ENCODE measurements around the gene DDX10.
"Not testable (repeated sequence)": the region's sequence is repeated elsewhere in the genome, so short reads cannot be mapped to it uniquely, and the experiment has no call there.

Gene DDX10

GRCh38 chr11:108774037-108774730 is 109.3 kb downstream of the DDX10 start:
- DNase-seq (ENCODE audit: low read depth in 2 of 2) = no peak

DNA sequence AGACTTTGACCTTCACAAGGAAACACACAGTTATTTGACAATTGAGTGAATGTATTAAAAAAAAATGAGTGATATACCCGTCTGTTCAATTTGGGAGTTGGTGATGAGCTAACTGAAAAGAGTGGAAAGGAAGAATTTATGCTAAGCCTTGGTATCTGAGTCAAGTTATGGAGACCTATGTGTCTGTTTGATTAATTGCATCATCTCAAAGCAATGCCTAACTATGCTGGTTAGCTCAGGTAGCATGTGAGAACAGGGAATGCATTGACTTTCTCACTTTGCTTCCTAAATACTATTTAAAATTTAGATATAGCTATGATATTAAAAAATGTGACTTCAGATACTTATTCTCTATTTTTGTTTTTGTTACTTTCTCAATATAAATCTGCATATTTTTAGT is 110.5 kb downstream of the DDX10 start:
- DNase-seq (ENCODE audit: low read depth in 2 of 2) = no peak

GRCh38 chr11:108779147-108779546 is 114.3 kb downstream of the DDX10 start:
- DNase-seq (ENCODE audit: low read depth in 2 of 2) = not testable (repeated sequence)

- DNase-seq (ENCODE audit: low read depth in 2 of 2) = no peak
Observed at GRCh38 chr11:108780119-108780518, 115.2 kb downstream of the DDX10 start.

DNA sequence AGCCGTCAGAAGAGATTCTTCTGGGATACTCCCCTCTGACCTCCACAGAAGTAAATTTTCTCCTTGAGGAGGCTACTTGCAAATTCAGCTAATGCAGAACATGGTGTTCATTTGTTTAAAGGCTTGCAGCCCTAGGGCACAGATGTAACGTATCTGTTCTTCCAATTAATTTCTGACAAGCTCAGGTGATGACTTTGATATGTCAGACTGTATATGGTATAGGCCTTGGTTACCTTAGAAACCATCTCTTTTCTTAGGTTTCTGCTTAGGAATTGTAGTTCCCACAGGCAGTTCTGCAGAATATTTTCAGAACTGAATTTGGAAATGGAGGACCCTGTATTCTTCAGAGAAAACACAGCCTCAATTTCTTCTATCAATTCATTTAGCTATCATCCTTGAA is 117.1 kb downstream of the DDX10 start:
- no peak for DNase-seq (ENCODE audit: low read depth in 2 of 2)

GRCh38 chr11:108786281-108786990 is 121.6 kb downstream of the DDX10 start:
- DNase-seq (ENCODE audit: low read depth in 2 of 2) = no peak

DNA sequence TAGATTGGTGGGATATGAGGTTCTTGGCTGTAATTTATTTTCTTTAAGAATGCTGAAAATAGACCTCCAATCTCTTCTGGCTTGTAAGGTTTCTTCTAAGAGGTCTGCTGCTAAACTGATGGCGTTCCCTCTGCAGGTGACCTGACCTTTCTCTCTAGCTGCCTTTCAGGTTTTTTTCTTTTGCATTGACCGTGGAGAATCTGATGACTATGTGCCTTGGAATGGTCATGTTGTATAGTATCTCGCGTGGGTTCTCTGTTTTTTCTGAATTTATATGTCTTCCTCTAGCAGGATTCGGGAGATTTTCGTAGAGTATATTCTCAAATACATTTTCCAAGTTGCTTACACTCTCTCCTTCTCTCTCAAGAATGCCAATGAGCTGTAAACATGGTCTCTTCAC is 122.2 kb downstream of the DDX10 start:
- DNase-seq (ENCODE audit: low read depth in 2 of 2) = no peak

- no peak for DNase-seq (ENCODE audit: low read depth in 2 of 2)
Observed at GRCh38 chr11:108788565-108789199, 123.8 kb downstream of the DDX10 start.

DNA sequence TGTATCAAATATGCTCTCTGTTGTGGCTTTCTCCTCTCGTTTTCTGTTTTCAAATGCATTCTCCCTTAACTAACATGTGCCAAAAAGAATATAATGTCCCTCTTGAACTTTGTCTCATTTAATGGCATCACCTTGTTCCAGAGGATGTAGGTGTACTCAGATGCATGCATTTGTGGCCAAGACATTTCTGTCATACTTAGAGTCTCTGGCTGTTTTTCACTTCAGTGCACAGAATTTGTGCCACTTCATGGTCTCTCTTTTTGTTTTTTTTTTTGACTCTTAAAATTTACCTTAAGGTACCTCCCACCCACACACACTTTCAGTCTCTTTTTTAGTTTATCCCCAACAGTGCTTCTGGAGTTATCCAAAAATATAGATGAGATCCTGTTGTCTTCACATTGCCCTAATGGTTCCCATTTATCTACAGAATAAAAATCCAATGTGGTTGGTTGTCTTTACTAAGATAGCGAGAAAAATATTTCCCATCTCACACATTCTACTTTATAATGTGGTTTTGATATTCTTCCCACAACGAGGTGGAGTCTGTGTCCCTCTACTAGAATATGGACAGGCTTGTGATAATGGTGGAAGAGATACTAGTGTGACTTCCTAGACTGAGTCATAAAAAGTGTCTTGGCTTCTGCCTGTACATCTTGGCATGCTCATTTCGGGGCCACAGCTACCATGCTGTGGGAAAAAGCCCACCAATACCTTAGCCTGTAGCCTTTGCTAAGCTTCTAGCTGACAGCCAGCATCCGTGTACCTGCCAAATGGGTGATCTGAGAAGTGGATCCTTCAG is 125.8 kb downstream of the DDX10 start:
- DNase-seq (ENCODE audit: low read depth in 2 of 2) = no peak

DNA sequence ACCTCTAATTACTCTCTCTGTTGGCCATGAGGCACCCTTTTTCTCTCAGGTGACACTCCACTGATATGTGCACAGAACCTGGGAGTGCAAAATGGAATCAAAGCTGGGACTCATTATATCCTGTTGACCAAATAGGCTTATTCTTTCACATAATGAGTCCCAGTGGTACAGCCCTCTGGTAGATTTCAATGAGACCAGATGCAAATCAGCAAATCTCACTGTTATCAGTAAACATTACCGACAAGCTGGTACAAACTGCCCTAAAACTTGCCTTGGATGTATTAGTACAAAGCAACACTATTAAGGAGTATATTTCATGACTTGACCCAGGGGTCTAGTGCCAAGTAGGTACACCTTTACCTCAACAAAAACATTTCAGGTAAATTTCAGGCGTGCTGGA is 128.3 kb downstream of the DDX10 start:
- DNase-seq (ENCODE audit: low read depth in 2 of 2) = no peak

DNA sequence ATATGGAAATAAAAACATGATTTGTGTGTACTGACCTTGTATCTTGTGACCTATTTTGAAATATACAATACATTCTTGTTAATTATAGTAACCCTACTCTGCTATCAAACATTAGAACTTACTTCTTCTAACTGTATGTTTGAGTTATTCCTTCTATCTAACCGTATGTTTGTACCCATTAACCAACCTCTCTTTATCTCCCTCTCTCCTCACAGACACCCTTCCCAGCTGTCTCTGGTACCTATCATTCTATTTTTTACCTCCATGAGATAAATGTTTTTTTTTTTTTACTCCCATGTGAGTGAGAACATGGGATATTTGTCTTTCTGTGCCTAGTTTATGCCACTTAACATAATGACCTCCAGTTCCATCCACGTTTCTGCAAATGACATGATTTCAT is 128.7 kb downstream of the DDX10 start:
- DNase-seq (ENCODE audit: low read depth in 2 of 2) = no peak

DNA sequence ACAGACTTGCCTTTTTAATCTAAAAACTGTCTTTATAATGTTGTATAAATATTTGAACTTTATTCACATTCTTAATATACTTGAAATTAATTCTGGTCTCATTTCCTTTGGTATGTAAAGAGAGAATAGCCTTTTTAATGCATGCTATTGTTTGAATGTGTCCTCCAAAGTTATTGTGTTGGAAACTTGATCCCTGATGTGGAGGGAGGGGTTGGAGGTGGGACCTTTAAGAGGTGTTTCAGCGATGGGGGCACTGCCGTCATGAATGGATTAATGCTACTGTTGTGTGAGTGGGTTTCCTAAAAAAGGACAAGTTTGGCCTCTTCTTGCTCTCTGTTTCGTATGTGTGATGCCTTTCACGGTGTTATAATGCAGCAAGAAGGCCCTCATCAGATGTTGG is 131.7 kb downstream of the DDX10 start:
- DNase-seq (ENCODE audit: low read depth in 2 of 2) = no peak

- no peak for DNase-seq (ENCODE audit: low read depth in 2 of 2)
Observed at GRCh38 chr11:108797578-108798100, 132.8 kb downstream of the DDX10 start.

DNA sequence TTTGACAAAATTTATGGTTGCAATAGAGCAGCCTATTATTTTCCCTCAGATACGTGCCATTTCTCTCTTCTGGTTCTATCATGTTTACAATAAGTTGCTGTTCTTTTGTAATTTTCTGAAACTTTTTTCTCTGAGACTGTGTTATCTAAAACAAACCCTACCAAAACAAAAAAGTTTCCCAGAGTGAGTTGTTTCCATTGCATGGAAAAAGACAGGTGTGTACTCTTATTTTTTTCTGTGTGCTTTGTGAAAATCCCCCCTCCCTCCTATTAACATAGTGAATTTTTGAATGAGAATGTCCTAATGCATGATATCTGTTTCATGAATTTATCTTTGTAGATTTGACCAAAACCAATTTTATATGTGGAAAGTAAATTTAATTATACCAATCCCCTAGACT is 137.6 kb downstream of the DDX10 start:
- DNase-seq (ENCODE audit: low read depth in 2 of 2) = no peak

DNA sequence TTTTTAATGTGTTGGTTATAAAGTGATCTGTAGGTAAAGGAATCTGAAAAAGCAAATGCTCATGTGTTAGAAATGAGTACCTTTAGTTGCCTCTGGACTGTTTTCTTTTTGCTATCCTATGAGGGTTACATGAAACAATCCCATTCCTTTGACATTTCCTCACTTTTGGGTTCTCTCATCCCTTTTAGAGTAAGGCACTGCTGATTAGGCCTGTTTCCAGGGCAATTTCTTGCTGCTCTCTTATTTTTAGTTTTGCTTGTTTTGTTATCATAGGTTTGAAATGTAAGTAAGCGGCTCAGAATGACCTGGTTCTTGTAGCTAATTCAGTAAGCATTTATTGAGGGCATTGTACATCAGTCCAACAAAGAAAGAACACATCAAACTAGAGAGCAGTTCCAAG is 138.9 kb downstream of the DDX10 start:
- DNase-seq (ENCODE audit: low read depth in 2 of 2) = no peak

DNA sequence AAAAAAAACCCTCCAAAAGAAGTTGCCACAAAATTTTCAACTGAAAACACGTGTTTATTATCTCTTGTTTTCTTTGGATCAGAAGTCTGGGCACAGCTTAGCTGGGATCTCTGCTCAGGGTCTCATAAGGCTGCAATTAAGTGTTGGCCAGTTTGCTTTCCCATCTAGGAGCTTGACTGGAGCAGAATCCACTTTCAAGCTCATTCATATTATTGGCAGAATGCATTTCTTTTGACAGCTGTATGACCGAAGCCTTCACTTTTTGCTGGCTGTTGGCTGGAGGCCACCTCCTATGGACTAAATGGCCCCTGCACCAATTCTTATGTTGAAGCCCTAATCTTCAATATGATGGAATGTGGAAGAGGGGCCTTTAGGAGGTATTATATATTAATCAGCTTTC is 139.6 kb downstream of the DDX10 start:
- DNase-seq (ENCODE audit: low read depth in 2 of 2) = no peak

DNA sequence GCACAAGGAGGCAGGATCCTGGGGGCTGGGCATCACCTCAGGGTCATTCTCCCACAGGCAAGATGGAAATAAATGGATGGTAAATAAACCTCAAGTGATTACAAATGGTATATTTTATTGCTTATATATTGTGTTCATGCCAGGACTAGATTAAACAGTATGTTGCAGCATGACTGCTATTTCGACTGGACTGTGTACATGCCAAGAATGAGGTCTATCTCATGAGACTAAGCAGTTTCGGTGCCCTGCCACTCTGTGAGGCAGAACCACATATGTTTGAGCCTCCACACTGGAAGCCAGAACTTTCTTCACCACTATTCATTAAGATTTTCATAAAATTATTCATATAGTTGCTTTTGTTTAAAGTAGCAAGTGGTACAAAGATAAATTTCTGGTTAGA is 140.2 kb downstream of the DDX10 start:
- DNase-seq (ENCODE audit: low read depth in 2 of 2) = no peak

DNA sequence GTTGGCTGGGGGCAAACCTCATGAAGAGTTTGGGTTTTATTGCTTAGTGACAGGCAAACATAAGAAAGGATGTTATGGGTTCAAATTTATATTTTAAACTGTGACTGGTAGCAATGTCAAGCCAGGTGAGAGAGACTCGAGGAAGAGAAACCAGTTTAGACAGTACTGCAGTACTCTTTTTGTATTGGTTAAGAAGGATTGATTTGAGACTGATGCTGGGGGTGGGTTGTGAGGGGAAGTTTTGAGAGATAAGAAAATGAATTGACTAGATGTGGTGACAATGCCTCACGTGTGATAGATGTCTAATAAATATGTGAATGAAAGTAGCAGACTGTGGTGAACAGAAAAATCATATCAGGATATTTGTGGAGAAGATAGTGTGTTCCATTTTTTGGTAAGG is 142.4 kb downstream of the DDX10 start:
- no peak for DNase-seq (ENCODE audit: low read depth in 2 of 2)

GRCh38 chr11:108813086-108813485 is 148.2 kb downstream of the DDX10 start:
- no peak for DNase-seq (ENCODE audit: low read depth in 2 of 2)

- no peak for DNase-seq (ENCODE audit: low read depth in 2 of 2)
Observed at GRCh38 chr11:108817976-108818375, 153.1 kb downstream of the DDX10 start.

DNA sequence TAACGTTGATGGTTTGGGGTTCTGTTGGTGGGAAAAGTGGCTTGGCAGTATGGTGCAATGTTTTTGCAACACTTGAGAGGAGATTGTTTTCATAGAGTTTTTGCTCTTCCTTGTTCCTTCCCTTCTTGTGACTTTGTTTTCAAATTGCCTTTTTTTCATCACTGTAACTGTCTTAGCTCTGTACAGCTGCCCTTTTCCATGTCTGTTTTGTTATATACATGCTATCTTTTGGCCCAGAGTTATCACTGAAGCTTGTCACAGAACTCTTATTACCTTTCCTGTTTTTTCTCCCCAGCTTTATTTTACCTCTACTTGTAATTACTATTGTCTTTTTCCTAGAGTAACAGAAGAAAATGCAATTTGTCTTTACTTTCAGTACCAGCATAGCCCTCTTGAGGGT is 154.1 kb downstream of the DDX10 start:
- DNase-seq (ENCODE audit: low read depth in 2 of 2) = no peak

GRCh38 chr11:108819957-108820356 is 155.1 kb downstream of the DDX10 start:
- DNase-seq (ENCODE audit: low read depth in 2 of 2) = no peak

Data from stimulated activated CD8-positive, alpha-beta memory T cell treated with anti-CD3 and anti-CD28 coated beads, Interleukin-15, amount 100 ng/mL, for 4 hours (primary cell).